Fibroblast of skin of left biceps (primary cell): ENCODE data around the gene ERN2.

ENCODE experiments used
- DNase-seq, 2 experiments: peaks; one replicate each; pipeline ENCODE4 v3.0.0-alpha.2; 2013; ENCODE audit warnings: low read depth in 2 of 2

The ERN2 gene

DNA sequence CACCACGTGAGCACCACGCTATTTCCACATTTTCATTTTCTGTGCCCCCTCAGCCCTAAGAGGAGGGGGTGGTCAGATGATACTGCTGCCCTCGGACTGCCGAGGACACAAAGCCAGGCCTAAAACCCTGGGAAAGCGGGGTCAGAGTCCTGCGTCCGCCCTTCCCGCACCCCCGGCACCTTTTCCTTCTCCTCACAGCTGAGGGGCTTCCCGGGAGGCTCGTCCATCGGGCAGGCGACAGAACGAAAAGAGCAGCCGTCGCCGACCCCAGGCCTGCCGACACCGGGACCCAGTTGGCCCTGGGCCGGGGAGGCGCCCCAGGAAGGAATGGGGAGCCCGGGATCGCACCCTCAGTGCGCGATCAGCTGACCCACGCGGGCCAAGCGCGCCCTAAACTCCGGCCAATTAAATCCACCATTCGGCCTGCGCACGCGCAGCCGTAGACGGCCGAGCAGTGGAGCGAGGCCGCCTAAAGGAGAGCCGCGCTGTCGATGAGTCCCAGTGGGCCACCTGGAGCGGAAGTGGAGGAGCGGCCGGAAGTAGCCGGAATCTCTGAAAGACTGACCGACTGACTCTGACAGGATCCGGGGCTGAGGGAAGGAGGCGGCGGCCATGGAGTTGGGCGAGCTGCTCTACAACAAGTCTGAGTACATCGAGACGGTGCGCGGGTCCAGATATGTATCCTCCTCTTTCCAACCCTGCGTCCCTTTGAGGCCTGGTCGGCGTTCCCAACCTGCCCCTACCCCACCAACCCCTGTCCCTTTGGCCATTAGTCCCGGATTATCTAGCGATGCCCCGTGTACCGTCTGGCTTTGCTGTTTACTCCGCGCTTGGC lies 71.9 kb downstream of the ERN2 start, which contains the start of the genes DCTN5 and PALB2:
Gene DCTN5, plus strand, starts transcription at position 536 of the 835 bp plus-strand sequence. Its CDS starts 77 bp downstream, at position 613.
Gene PALB2, minus strand, starts transcription at position 380 of the 835 bp plus-strand sequence. Its CDS starts 153 bp downstream, at position 227.
- DNase-seq = peak; percentile 71 to 73

DNA sequence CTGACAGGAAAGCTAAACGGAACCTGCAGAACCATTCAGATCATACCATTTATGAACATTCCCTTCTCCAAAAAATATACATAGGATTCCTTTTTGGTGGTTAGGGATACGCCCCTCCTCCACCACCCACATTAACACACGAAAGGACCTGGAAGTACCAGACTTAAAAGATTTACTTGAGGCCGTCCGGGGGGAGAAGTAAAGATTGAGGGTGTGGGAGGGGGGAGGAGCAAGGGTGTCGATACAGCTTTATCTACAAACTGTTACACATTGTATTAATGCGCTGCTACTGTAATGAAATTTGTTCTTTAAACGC lies 72.4 kb downstream of the ERN2 start:
- no peak for DNase-seq
